ENCODE measurements around the gene CA10. TPM values are rescaled to one million over a fixed set of nuclear protein-coding genes. Genes with fewer than 3 reads are reported as not detected.

Gene CA10
- total and polyA plus RNA-seq, 2 experiments from 2014 or later = 0.92 to 1.5 TPM

GRCh38 chr17:52145476-52145875 lies 13.0 kb downstream of the CA10 start:
- no peaks in the 10 kb centered on the region for H3F3A ChIP-seq (replicated peaks; ENCODE audit: low read depth)
- no peak overlapping the region for H3K4me2 ChIP-seq
- DNase-seq (ENCODE audit: low spot score) = peak; percentile 14
- H2AFZ ChIP-seq = no peak overlapping the region
- H3K4me1 ChIP-seq (ENCODE audit: insufficient read depth) = peaks cover 14% of the 10 kb centered on the region; the same call in 1 of the 2 replicates
- H3K27me3 ChIP-seq (ENCODE audit: insufficient read depth) = no peaks in the 10 kb centered on the region
- Mint-ChIP-seq H3K27me3 (ENCODE audit: insufficient read depth, low read depth, poor library complexity) (no peaks in the 10 kb centered on the region), H3K36me3 (ENCODE audit: low read depth) (no peaks in the 10 kb centered on the region), H3K4me3 (no peak overlapping the region), H3K27ac (no peak overlapping the region), H3K4me1 (peaks cover 11% of the 10 kb centered on the region), H3K9me3 (no peaks in the 10 kb centered on the region)
- no peaks in the 10 kb centered on the region for H3K36me3 ChIP-seq (ENCODE audit: insufficient read depth)
- no peaks in the 10 kb centered on the region for H4K20me1 ChIP-seq (replicated peaks; ENCODE audit: insufficient read depth)
- no peak for TF ChIP-seq STAT1 (IDR thresholded peaks at IDR 0.05; ENCODE audit: unreplicated experiment)
- no peak for TF ChIP-seq CREB1 (CRISPR knock-in tag; IDR thresholded peaks at IDR 0.05; ENCODE audit: low read depth)
- no peak for TF ChIP-seq EZH2 (IDR thresholded peaks at IDR 0.05; ENCODE audit: low read depth, unreplicated experiment)
- TF ChIP-seq, protein P1, sequence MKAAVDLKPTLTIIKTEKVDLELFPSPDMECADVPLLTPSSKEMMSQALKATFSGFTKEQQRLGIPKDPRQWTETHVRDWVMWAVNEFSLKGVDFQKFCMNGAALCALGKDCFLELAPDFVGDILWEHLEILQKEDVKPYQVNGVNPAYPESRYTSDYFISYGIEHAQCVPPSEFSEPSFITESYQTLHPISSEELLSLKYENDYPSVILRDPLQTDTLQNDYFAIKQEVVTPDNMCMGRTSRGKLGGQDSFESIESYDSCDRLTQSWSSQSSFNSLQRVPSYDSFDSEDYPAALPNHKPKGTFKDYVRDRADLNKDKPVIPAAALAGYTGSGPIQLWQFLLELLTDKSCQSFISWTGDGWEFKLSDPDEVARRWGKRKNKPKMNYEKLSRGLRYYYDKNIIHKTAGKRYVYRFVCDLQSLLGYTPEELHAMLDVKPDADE (IDR thresholded peaks at IDR 0.05) = no peak
- no peak for TF ChIP-seq REST (IDR thresholded peaks at IDR 0.05; ENCODE audit: unreplicated experiment)
- TF ChIP-seq NANOG (IDR thresholded peaks at IDR 0.05; ENCODE audit: borderline replicate concordance) = no peak
- TF ChIP-seq POLR2AphosphoS5 (IDR thresholded peaks at IDR 0.05; ENCODE audit: low read depth) = no peak
- TF ChIP-seq ZNF331 (CRISPR knock-in tag; IDR thresholded peaks at IDR 0.05; ENCODE audit: low read depth) = no peak
- no peak for TF ChIP-seq EZH2phosphoT487 (IDR thresholded peaks at IDR 0.05; ENCODE audit: unreplicated experiment)
- TF ChIP-seq, protein P2, sequence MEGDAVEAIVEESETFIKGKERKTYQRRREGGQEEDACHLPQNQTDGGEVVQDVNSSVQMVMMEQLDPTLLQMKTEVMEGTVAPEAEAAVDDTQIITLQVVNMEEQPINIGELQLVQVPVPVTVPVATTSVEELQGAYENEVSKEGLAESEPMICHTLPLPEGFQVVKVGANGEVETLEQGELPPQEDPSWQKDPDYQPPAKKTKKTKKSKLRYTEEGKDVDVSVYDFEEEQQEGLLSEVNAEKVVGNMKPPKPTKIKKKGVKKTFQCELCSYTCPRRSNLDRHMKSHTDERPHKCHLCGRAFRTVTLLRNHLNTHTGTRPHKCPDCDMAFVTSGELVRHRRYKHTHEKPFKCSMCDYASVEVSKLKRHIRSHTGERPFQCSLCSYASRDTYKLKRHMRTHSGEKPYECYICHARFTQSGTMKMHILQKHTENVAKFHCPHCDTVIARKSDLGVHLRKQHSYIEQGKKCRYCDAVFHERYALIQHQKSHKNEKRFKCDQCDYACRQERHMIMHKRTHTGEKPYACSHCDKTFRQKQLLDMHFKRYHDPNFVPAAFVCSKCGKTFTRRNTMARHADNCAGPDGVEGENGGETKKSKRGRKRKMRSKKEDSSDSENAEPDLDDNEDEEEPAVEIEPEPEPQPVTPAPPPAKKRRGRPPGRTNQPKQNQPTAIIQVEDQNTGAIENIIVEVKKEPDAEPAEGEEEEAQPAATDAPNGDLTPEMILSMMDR (conservative IDR thresholded peaks at IDR 0.05; ENCODE audit: low read depth in 2 of 2) = no peak
- no peak for TF ChIP-seq JUNB (IDR thresholded peaks at IDR 0.05; ENCODE audit: unreplicated experiment)
- no peak for TF ChIP-seq ZNF114 (CRISPR knock-in tag; IDR thresholded peaks at IDR 0.05)
- no peak for TF ChIP-seq ZNF462 (CRISPR knock-in tag; IDR thresholded peaks at IDR 0.05)
- no peaks in the 10 kb centered on the region for H3K9me2 ChIP-seq (ENCODE audit: insufficient read depth)
- H3K27ac ChIP-seq (ENCODE audit: low read depth) = no peak overlapping the region
- no peak for ATAC-seq
- H3K79me2 ChIP-seq (replicated peaks; ENCODE audit: insufficient read depth) = no peaks in the 10 kb centered on the region
- H3K4me3 ChIP-seq = no peak overlapping the region

Measured in GM23338 (cell line).